Lower leg skin (tissue), 3 donors: ENCODE results near the gene CLSTN2.

Experiments
- POLR2A ChIP-seq, 2 donors: fragments of 450-650 bp; IDR thresholded peaks; one replicate each; pipeline ENCODE4 v1.6.1; 2016 to 2017; ENCODE audit warnings: antibody characterized with exemption in 2 of 2, mild to moderate bottlenecking in 1 of 2, moderate library complexity in 1 of 2
- TF ChIP-seq, protein P1 (sequence below), 3 donors: fragments of 450-650 bp; IDR thresholded peaks; one replicate each; pipeline ENCODE4 v1.5.1; 2016; ENCODE audit warnings: antibody characterized with exemption in 3 of 3, mild to moderate bottlenecking in 3 of 3, moderate library complexity in 2 of 3

DNA sequence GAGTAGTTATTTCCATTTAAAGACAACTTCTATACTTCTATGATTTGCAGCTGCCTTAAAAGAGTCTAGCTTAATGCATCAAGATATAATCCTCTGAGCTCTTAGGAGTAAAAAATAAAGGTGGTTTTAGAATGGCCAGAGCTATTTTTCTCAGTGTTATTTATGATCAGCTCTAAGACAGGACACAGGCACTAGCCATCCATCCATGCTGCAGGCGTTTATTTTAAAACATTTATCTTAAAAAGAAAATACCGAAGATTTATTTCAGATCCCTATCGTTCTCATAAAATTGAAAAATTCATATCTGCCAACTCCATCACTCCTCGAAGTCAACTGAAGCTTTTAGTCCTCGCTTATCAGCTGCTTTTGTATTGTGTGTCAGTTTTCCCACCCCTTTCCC is 243.5 kb downstream of the CLSTN2 start:
- TF ChIP-seq, protein P1, sequence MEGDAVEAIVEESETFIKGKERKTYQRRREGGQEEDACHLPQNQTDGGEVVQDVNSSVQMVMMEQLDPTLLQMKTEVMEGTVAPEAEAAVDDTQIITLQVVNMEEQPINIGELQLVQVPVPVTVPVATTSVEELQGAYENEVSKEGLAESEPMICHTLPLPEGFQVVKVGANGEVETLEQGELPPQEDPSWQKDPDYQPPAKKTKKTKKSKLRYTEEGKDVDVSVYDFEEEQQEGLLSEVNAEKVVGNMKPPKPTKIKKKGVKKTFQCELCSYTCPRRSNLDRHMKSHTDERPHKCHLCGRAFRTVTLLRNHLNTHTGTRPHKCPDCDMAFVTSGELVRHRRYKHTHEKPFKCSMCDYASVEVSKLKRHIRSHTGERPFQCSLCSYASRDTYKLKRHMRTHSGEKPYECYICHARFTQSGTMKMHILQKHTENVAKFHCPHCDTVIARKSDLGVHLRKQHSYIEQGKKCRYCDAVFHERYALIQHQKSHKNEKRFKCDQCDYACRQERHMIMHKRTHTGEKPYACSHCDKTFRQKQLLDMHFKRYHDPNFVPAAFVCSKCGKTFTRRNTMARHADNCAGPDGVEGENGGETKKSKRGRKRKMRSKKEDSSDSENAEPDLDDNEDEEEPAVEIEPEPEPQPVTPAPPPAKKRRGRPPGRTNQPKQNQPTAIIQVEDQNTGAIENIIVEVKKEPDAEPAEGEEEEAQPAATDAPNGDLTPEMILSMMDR (IDR thresholded peaks at IDR 0.05), result no peak
- TF ChIP-seq POLR2A (IDR thresholded peaks at IDR 0.05), result no peak
